HG03571 (cell line): Measurements from ENCODE around the gene NEMP1.
"Not testable (repeated sequence)": the region's sequence is repeated elsewhere in the genome, so short reads cannot be mapped to it uniquely, and the experiment has no call there.

Experiments
- ATAC-seq: cut with Tn5 transposase; IDR thresholded peaks from one replicate; pipeline ENCODE4 v1.9.1; 2021; ENCODE audit not compliant: unreplicated experiment

The NEMP1 gene

DNA sequence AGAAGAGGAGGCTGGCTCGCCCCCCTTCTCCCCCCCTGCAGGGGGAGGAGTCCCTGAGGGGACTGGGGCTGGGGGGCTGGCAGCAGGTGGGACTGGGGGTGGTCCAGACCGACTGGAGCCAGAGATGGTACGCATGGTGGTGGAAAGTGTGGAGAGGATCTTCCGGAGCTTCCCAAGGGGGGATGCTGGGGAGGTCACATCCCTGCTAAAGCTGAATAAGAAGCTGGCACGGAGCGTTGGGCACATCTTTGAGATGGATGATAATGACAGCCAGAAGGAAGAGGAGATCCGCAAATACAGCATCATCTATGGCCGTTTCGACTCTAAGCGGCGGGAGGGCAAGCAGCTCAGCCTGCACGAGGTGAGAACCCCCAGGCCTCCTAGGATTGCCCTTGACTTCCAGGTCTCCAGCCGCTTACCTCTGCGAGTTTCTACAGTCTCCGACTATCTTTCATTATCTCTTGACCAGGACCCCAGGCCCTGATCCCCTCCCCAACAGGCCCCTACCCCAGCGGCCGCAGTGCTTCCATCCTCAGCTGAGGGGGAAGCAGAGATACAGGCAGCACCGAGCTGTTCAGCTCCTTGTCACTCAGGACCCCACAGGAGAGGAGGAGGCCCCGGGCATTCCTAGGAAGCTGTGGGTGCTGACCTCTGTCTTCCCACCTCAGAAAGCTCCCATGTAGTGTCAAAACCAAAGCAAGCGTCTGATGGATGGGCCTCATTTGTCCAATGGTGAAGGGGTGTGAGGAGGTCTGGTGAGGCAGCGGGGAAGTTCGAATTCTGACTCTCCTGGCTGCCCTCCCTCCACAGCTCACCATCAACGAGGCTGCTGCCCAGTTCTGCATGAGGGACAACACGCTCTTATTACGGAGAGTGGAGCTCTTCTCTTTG, 13.3 kb upstream of the NEMP1 start:
- no peak for ATAC-seq

DNA sequence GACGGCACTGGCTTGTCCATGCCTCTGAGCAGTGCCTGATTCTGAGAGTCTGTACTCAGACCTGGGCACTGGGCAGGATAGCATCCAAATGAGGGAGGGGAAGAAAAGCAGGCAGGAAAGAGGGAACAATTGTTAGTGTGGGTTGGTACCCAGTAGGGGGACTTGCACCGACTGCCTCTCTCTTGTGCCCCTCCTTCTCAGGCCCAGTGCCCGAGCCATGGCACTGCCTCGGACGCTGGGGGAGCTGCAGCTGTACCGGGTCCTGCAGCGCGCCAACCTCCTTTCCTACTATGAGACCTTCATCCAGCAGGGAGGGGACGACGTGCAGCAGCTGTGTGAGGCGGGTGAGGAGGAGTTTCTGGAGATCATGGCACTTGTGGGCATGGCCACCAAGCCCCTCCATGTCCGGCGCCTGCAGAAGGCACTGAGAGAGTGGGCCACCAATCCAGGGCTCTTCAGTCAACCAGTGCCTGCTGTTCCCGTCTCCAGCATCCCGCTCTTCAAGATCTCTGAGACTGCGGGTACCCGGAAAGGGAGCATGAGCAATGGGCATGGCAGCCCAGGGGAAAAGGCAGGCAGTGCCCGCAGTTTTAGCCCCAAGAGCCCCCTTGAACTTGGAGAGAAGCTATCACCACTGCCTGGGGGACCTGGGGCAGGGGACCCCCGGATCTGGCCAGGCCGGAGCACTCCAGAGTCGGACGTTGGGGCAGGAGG, 12.5 kb upstream of the NEMP1 start:
- ATAC-seq = no peak

DNA sequence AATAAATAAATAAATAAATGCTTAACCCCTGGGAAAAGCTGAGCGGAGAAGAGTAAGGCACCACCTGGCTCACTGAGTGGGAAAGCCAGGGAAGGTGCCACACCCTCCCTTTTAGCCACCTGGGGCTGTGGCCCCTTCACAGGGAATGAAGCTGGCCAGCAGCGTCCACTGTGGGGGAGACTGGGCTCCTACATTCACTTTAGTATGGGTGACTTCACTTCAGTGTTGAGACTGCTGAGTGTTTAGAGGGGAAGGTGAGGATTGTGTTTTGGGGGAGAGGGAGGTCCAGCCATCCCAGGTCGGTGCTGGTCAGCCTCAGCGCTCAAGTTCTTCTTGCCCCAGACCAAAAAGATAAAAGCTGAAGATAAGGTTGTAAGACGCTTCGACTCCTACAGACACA, 11.9 kb upstream of the NEMP1 start:
- no peak for ATAC-seq

DNA sequence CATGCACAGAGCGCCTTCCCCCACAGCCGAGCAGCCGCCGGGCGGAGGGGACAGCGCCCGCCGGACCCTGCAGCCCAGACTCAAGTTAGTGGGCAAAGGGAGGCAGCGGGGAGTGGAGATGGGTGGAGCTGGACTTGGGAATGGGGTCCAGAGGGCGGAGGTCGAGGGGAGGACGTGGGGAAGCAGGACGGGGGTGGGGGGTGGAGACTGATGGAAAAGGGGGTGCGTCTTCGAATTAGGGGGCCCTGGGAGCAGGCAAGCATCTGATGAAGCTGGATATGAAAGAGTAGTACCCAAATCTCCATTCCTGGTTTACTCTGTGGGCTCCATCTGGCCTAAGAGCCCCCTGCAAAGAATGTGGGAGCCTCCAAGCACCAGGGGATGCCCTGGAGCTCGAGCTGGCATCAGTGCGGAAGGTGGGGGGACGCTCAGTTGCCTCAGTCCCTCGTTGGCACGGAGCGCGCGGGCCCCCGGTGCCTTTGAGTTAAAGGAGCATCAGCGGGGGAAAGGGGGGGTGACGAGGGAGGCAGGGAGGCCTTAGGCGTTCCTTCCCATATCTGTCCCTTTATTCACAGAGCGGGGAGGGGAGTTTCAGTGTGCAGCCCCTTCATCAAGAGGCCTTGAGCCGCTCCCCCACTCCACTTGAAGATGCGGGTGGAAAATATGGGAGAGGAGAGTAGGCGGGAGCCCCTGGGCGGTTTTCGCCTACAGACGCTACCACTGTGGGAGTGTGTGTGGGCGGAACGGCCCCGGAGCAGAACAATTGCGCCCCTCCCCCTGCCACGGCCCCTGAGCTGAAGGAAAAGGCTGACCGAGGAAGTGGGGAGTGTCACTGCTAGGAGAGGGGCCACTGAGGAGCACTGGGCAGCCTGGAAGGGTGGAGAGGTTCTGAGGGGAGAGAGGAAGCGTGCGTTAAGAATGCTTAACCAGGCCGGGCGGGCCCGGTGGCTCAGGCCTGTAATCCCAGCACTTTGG, 11.0 kb upstream of the NEMP1 start:
- no peak for ATAC-seq

DNA sequence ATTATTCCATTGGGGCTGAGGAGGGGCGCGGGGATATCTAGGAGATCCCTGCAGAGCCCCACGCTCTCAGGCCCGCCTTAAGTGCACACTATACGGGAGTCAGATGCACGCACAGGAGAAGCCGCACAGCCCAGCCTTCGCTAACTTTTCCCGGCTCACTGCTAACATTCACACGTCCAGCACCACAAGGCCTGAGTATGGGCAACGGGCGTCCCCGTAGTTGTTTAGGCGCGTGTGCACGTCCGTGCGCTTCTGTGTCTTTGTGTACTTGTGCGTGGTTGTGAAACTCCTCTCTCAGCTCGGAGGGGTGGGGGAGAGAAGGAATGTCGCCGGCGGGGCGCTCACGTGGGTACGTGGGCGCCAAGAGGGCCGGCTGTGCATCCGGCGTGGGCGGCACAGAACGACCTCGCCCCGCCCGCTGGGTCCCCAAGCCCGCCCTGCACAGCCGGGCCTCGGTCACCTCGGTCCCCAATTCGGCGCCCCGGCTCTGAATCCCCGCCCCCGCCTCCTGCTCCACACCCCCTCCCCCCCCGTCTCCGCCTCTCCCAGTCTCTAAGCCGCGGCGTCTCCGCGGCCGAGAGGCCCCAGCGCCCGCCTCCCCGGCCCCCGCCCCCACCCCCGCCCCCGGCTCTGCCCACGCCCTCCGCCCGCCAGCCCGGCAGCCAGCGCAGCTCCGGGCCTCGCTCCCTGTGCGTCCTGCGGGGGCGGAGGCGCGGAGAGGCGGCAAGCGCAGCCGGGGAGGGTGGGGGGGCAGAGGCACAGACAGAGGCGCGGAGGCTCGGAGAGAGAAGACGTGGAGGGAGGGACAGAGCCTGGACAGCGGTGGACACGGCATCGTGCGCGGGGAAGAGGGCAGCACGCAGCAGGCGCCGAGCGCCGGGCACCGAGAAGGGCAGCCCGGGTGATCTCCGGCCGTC, 10.0 kb upstream of the NEMP1 start, which contains the start of gene NAB2:
TSS of gene NAB2 (plus strand) at position 761 of the 917 bp plus-strand sequence. CDS start 158 bp downstream, outside the sequence.
- peak; percentile 51 for ATAC-seq

DNA sequence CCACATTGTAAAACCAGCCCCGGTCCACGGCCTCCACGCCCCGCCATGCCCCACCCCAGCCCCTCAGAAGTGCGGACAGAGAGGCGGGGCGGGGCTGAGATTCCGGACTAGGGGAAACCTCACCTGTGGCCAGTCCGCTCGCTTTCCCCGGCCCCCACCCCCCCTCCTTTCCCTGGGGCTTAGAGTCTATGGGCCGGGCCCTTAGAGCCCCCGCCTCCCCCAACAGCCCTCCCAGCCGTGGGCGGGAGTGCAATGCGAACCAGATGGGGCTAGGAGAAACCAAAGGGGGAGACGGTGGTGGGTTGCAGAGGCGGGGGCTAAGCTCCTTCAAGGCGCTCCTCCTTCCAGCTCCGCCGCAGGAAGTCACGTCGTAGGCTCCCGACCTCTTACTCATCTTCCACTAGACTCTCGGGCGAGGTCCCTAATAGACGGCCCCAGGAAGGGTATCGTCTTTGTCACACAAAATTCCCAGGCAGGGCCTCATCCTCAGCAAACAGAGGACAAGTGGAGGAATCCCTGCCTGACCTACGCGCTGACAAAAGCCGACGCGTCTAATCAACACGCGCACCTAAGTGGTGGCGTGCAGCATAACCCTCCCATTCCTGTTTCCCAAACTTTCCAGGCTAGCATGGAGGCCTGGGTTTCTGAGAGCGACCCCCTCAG, 9.2 kb upstream of the NEMP1 start:
- ATAC-seq = peak; percentile 21

DNA sequence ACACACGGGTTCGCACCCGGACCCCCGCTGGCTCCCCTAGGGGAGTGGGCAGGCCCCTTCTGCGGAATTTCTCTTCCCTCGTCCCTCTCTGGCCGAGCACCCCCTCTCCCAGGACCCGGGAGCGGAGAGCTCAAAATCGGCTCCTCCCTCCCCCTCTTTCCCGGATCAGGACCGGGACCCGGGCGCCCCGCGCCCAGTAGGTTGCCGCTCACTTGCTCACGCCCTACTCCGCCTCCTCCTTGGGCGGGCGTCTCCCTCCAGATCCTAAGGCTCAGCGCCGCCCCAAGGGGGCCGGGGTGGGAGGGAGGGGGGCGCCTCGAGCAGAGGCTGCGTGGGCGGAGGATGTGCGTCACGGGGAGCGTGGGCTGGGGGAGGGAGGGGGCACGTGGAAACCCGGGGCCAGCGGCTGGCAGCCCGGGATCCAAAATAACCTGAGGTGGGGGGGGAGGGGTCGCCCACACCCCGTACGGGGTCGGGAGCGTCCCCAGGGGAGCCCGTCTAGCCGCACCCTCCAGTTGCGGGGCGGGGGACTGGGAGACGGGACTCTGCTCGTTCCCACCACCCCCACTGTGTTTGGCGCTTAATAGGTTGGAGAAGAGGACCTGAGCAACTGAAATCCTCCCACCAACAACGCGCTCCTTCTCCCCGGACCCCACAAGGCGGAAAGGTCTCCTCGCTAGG, 8.6 kb upstream of the NEMP1 start:
- peak; percentile 24 for ATAC-seq

DNA sequence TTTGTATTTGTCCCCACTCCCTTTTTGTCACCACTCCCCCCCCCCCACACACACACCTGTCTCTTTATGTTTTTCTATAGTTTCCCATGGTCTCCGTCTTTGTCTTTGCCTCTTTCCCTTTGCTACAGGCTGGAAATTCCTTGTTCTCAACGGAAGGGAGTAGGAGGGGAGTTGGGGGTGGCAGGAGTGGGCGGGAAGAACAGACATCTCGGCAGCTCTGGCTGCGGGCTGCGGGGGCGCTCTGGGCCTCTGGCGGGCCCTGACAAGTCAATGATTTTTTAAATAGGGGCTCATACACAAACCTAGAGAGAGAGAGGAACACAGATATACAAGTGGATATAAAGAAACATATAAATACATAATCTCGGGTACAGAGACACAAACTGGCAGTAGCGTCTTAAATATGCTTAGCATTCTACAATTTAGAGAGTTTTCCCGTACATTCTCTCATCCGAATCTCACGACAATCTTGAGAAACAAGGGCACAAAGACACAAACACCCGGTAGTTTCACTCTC, 8.0 kb upstream of the NEMP1 start:
- no peak for ATAC-seq

DNA sequence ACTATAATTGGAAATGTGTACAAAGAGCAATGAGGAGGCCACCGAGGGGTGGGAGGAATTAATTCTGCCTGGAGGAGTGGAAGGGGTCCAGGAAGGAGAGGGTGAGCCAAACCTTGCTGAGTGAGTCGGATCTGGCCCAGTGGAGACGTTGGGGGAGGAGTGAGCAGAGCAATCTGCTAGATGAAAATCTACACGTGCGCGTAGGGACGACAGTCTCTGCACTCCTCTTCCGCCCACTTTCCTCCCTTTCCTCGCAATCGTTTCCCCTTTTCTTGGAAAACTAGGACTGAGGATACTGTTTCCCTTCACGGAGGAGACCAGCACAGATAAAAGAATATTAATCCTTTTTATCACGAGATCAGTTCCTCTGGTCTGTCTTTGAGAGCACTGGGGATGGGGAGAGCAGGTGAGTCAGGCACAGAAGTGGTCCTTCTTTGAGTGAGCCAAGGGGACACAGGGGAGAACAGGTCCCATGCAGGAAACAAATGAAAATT, 7.5 kb upstream of the NEMP1 start:
- ATAC-seq = no peak

DNA sequence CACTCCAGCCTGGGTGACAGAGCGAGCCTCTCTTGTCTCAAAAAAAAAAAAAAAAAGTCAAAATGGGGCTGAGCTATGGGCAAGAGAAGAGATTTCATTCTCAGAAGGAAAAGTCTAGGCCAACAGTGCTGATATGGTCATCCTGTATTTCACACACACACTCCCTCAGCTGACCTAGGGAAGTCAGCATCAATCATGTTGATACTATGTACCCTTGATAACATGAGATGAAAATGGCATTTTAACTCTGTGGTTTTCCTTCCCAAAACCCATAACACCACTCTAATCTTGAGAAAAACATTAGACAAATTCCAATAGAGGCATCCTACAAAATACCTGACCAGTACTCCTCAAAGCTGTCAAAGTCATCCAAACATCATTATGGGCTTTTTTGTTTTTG, 2.3 kb upstream of the NEMP1 start:
- no peak for ATAC-seq

DNA sequence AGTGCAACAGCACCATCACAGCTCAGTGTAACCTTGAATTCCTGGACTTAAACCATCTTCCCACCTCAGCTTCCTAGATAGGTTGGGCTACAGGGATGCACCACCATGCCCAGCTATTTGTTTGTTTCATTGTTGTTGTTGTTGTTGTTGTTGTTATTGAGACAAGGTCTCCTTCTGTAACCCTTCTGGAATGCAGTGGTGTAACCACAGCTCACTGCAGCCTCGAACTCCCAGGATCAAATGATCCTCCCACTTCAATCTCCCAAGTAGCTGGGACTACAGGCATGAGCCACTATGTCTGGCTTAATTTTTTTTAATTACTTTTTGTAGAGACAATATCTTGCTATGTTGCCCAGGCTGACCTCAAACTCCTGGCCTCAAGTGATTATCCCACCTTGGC, 1.2 kb upstream of the NEMP1 start:
- ATAC-seq = no peak

DNA sequence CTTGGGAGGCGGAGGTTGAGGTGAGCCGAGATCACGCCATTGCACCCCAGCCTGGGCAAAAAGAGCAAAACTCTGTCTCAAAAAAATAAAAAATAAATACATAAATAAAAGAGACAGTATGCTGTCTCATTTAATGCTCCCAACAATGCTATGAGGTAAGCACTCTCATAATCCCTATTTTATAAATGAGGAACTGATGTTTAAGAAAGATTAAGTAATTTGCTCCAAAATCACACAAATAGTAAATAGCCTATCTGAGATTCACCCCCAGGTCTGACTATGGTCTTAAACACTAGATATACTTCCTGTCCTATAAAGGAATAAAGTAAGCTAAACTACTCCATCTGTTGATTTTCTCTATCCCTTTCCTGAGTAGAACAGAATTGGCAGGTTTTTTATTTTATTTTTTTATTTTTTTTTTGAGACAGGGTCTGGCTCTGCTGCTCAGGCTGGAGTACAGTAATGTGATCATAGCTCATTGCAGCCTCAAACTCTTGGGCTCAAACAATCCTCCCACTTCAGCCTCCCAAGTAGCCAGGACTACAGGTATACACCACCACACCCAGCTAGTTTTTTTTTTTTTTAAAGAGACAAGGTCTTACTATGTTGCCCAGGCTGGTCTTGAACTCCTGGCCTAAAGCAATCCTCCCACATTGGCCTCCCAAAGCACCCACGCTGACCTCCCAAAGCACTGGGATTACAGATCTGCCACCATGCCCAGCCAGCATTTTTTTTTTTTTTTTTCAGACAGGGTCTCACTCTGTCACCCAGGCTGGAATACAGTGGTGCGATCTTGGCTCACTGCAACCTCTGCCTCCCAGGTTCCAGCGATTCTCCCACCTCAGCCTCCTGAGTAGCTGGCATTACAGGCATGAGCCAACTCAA, 4.8 kb downstream of the NEMP1 start:
- not testable (repeated sequence) for ATAC-seq

DNA sequence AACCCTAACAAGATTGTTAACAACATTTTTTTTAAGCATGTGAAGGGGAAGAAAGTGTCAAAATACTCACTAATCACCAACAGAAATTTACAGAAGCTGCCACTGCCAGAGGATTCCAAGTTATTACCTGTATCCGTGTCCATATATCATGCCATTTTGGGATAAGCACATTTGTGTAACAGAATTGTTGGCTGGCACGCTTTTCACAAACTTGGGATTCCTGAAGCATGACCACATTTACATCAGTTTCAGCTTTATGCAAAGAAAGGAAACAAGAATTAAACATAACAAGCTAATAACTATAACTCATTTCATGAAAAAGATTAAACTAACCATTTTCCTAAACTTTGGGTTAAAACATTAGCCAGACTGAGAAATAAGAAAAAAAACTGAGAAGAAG, 5.9 kb downstream of the NEMP1 start:
- ATAC-seq = no peak

DNA sequence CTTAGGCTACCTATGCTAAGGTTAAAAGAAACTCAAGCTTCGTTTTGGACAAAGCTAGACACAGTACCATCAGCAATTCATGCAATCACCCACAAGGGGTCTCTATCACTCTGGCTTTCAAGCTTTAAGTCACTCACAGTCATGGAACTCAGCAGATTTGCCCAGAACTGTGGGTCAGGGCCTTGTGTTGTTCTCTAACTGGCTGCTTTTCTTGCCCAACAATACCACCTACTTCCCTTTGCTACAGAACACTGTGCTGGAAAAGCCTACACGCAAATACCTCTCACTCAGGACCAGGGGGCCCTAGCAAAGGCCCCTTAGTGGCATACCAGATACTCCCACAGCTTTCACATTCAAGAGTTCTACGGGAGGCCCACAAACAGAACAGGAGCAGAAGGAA, 9.1 kb downstream of the NEMP1 start:
- peak; percentile 45 for ATAC-seq

DNA sequence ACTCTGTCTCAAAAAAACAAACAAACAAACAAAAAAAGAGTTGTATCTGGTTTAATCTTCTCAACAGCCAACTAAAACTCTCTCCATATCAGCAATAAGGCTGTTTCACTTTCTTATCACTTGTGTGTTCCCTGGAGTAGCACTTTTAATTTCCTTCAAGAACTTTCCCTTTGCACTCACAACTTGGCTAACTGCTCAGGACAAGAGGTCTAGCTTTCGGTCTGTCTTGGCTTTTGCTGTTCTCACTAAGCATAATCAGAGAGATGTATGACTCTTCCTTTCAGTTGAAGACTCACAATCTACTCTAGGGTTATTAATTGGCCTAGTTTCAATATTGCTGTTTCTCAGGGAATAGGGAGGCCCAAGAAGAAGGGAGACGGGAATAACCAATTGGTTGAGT, 12.3 kb downstream of the NEMP1 start:
- ATAC-seq = no peak

DNA sequence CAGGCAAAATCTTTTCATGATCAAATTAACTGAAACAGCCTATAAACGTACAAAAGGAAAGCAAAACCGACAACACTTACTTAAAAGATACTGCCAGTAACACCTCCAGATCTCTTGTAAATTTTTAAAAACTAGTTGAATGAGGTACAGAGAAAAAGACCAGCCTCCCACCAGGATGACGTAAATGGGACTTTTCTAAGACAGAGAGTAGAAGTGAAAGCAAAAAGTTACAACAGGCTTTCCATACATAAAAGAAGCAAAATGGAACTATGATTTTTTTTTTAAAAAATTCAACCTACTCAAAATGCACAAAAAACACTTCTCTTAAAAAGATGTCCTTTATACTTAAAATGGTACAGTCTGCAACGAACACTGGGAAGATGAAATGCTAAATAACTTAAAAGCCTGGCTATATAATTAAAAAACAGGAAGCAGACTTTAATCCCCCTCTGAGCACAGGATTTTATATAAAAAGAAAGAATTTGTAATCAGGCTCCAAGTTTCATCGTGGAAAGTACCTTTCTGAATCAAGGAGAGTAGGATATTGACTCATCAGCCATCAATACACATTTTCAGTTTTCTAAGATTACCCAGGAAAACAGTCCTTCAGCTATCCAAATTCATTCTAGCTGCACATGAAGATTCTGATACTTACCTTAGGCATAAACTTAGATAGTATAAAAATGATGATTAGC, 14.5 kb downstream of the NEMP1 start:
- peak; percentile 67 for ATAC-seq

DNA sequence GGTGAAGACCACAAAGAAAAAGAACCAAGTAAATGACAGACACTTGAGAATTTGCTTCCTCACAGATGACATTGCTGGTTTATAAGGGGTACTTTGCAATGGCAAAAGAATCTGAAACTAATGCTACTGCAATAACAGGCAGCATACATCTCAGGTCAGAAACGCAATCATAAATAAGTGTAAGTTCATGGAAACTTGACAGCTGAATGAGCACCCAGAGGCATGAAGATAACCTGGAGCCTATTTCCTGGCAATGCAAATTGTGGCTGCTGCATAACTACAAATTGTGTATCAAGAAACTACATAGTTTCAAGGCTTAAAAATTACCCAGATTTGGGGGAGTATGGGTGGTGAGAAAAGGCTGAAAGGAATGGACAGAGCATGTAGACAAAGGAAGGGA, 20.1 kb downstream of the NEMP1 start:
- no peak for ATAC-seq
